ENCODE results near the gene POLR3K.
A peak's percentile ranks its signal among the peaks of the same experiment; 100 is the strongest.

POLR3K gene

GRCh38 chr16:78444-79150 is 25.2 kb upstream of the POLR3K start:
- DNase-seq (ENCODE audit: low read depth), result no peak

DNA sequence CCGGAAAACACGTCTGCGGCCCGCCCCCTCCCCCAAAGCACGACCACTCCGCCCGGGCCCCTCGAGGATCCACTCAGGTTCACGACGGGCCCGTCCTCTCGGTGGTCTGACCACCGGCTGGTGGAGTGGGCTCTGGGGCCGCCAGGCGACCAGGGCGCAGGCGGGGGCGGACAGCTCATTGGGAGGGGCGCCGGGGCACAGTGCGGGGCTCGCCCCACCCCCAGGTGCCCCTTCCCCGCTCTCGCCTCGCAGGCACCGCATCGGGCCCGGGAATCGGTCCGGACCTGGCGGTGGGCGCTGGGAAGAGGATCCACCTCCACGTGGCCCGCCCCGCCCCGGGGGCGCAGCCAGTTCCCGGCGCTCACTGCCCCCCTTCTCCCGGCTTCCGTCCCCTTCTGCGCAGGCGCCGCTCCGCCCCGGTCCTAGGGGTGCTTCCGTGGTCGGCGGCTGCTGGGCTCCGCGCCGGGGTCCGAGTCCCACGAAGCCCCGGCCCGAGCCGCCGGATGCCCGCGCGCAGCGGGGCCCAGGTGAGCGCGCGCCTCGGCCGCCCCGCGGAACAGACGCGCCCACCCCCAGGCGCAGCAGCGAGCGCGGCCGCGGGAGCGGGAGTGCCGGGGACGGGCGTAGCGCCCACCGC is 24.5 kb upstream of the POLR3K start, which contains the start of gene MPG:
TSS of gene MPG (plus strand) at position 419 of the 637 bp plus-strand sequence. CDS start at position 504, 85 bp downstream.
- peak; percentile 72 for DNase-seq (ENCODE audit: low read depth)

GRCh38 chr16:77273-77806 is 23.9 kb upstream of the POLR3K start:
- DNase-seq (ENCODE audit: low read depth), result no peak

DNA sequence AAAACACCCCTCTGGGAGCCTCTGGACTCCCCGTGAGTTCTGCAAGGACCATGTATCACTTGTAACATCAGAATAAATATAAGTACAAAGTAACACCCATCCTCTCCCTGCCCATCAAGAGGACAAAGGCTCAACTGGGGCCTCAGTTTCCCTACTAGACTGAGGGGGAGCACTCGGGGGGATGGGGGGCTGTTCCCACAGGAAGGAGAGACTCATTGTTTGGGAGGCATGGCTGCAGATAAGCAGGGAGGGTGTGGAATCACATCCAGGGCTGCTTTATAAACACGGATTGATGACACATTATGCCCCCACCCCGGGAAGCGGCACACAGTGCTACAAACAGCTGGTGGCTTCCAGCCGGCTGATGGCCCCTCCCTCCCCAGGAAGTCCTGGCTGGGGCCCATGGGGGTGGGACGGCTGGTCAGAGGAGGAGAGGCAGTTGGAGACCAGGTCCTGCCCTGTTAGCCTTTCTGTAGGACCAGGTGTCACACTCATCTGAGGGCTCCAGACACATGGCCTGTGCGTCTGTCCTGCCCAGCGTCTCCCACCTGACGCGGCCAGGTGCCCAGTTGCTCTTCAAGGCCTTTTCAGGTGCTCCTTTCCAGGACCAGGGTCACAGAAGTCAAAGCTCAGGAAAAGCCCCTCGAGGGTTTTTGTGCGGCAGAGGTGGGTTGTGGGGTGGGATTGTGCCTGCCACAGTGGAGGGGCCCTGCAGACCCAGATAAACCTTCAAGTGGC is 23.3 kb upstream of the POLR3K start:
- DNase-seq (ENCODE audit: low read depth), result no peak

DNA sequence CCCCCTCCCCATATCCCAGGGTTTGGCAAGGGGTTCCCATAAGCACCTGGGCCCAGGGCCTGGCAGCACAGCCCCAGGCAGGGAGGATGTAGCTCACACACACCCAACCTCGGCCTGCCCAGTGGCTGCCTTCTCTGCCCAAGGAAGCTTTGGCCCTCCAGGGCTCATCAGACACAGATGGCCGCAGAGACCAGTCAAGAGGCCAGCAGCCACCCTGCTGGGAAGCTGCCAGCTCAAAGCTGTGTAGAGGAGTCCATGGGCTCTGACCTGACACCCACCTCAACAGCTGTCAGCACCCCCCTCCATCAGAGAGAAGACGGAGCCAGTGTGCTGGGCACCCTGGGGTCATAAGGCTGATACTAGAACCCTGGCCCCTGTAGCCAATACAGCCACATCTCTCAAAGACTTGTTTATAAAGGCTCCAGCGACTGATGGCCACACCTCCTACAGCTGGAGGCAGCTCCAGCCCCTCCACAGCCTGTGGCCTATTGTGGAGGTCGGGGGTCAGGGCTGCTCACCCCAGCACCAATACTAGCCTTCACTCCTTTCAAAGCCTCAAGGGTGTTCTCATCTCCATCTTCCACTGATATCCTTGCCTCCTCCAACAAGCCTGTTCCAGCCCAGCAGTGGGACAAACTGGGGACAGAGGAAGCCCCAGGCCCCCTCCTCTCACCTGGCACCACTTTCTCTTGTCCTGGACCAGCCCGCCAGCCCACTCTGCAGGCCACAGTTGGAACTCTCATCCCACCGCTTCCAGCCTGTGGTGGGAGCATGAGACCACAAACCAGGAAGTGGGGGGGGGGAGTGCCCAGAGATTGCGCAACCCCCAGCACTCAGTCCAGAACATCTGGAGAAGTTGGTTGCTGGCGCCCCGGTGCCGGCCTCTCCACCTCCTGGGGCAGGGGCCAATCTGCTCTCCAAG is 22.4 kb upstream of the POLR3K start:
- DNase-seq (ENCODE audit: low read depth), result no peak

- no peak for DNase-seq (ENCODE audit: low read depth)
These were observed 21.4 kb upstream of the POLR3K start for GRCh38 chr16:74747-75334.

GRCh38 chr16:74051-74746 is 20.8 kb upstream of the POLR3K start:
- DNase-seq (ENCODE audit: low read depth), result no peak

GRCh38 chr16:72561-73548 is 19.4 kb upstream of the POLR3K start, which contains the start of gene RHBDF1:
TSS of gene RHBDF1 (minus strand) at chr16:72631. CDS start at chr16:65015, 7,616 bp downstream.
- no peak for DNase-seq (ENCODE audit: low read depth)

DNA sequence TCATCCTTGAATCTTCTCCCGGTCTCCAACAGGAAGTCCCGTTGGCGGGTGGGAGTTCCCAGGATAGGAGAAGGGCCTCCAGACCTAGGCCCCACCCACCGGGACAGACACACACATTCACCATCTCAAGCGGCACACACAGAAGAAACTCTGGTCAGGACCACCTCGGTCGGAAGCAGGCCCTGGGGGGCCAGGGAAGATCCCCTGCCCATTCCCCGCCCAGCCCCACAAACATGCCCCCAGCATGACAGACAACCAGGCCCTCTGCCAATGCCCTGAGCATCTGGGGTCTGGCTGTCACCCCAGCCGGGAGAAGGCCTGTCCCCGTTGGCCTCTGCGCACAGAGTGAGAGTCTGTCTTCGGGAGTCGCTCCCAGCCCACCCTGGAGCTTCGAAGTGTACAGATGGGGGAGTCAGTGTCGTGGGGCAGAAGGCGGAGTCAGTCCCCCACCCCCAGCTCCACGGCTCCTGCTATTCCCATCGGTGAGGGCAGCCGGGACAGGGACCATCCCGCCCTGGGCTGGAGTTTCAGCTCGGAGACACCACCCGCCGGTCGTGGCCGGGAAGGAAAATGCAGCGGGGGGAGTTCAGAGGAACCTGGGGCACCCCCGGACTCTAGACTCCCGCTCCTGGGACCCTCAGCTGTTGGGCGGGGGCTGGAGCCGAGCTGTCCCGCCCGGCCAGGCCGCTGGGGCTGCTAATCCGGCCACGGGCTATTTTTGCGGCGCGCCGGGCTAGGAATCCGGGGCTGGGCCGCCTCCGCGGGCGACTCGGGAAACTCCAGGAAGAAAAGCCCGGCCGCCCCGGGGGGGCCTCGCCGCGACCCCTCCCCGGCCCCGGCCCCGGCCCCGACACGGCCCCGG is 18.4 kb upstream of the POLR3K start:
- no peak for DNase-seq (ENCODE audit: low read depth)

DNA sequence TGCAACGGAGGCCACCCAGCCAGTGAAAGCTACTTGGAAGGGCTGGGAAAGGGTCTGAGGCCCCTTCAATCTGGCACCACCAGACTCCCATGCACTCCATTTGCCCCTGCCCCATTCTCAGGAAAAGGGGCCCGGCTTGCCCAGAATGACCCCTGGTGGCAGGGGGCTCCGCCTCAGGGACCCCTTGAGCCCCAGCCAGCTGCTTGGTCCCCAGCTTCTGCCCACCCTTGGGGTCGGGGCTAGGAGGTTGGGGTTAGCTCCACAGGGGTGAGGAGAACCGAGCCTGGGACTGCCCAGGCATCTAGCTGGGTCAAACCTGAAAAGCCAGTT is 17.8 kb upstream of the POLR3K start:
- no peak for DNase-seq (ENCODE audit: low read depth)

DNA sequence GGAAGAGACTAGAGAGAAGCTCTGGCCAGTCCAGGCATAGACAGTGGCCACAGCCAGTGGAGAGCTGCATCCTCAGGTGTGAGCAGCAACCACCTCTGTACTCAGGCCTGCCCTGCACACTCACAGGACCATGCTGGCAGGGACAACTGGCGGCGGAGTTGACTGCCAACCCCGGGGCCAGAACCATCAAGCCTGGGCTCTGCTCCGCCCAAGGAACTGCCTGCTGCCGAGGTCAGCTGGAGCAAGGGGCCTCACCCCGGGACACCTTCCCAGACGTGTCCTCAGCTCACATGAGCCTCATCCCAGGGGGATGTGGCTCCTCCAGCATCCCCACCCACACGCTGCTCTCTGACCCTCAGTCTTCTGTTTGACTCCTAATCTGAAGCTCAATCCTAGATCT is 15.8 kb upstream of the POLR3K start:
- DNase-seq (ENCODE audit: low read depth), result no peak

DNA sequence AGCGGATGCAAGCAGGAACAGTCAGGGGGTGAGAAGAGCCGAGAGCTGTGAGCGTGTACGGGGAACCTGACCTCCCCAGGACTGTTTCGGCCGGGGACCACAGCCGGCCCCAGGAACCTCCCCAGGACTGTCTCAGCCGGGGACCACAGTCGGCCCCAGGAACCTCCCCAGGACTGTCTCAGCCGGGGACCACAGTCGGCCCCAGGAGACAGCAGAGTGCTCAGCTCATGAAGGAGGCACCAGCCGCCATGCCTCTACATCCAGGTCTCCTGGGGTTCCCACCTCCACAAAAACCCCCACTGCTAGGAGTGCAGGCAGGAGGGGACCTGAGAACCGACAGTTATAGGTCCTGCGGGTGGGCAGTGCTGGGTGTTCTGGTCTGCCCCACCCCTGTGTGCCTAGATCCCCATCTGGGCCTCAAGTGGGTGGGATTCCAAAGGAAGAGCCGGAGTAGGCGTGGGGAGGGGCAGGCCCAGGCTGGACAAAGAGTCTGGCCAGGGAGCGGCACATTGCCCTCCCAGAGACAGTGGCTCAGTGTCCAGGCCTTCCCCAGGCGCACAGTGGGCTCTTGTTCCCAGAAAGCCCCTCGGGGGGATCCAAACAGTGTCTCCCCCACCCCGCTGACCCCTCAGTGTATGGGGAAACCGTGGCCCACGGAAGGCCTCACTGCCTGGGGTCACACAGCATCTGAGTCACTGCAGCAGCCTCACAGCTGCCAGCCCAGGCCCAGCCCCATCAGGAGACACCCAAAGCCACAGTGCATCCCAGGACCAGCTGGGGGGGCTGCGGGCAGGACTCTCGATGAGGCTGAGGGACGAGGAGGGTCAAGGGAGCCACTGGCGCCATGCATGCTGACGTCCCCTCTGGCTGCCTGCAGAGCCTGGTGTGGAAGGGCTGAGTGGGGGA is 14.7 kb upstream of the POLR3K start:
- DNase-seq (ENCODE audit: low read depth), result no peak

- no peak for DNase-seq (ENCODE audit: low read depth)
These were observed 13.9 kb upstream of the POLR3K start for GRCh38 chr16:67183-67791.

DNA sequence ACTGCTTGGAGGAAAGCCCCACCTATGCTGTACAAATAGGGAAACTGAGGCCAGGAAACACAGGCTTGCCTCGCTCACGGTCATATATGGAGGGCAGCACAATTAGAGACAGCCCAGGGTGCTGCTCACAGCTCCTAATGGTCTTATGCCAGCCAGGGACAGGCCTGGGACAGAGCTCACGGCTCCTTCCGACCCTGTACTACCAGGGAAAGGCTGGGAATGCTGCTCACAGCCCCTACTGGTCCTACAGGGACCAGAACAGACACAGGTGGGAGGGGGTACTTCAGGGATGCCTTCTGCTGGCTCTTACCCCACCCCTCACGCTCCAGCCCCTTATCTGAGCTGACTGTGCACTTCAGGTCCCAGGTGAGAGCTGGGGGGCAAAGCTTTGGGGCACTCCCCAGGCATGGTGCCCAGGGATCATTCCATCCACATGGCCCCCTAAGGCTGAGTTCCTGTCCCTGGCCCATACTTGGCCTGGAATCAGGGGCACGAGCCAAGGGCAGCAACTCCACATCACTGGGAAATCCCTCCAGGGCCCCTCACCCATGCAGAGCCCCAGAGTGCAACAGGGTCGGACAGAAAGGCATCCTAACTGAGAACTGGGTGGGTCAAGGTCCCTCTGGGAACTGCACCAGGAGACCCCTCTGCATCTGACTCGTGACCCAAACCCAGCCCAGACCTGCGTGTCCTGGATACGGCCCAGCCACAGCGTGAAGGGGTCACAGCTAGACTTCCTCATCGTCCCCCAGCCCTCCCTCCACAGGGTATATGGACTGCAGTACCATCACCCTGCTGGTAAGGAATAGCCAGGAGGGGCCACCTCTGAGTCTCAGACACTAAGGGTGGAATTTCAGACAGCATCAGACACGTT is 13.1 kb upstream of the POLR3K start:
- DNase-seq (ENCODE audit: low read depth), result no peak

- peak; percentile 72 for DNase-seq (ENCODE audit: low read depth)
These were observed 12.3 kb upstream of the POLR3K start for GRCh38 chr16:65745-66144.

DNA sequence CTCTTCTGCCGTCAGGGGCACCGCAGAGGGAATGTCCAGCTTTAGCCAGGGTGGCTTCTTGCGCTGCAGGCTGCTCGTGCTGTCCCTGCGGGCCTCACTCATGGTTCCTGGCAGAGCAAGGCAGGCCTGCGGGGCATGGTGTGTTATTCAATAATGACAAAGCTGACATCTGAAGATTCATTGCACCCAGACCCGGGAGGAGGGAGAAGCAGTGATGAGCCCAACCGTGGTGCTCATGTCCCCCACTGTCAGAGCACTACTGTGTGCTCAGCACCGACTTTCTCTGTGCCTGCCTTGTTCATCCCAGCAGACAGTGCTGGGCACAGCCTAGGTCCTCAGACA is 11.5 kb upstream of the POLR3K start:
- no peak for DNase-seq (ENCODE audit: low read depth)

Data from T follicular helper cell (primary cell).